DMS53 treated with DMSO at 0.1 percent for 48 hours (cell line): ENCODE data around the gene KCNIP3.
"Not testable (repeated sequence)": the region's sequence is repeated elsewhere in the genome, so short reads cannot be mapped to it uniquely, and the experiment has no call there.

Experiments used
- DNase-seq: peaks from one replicate; lab custom pipeline; 2025; ENCODE audit not compliant: unreplicated experiment; lab: John Stamatoyannopoulos, UW

KCNIP3 gene

DNA sequence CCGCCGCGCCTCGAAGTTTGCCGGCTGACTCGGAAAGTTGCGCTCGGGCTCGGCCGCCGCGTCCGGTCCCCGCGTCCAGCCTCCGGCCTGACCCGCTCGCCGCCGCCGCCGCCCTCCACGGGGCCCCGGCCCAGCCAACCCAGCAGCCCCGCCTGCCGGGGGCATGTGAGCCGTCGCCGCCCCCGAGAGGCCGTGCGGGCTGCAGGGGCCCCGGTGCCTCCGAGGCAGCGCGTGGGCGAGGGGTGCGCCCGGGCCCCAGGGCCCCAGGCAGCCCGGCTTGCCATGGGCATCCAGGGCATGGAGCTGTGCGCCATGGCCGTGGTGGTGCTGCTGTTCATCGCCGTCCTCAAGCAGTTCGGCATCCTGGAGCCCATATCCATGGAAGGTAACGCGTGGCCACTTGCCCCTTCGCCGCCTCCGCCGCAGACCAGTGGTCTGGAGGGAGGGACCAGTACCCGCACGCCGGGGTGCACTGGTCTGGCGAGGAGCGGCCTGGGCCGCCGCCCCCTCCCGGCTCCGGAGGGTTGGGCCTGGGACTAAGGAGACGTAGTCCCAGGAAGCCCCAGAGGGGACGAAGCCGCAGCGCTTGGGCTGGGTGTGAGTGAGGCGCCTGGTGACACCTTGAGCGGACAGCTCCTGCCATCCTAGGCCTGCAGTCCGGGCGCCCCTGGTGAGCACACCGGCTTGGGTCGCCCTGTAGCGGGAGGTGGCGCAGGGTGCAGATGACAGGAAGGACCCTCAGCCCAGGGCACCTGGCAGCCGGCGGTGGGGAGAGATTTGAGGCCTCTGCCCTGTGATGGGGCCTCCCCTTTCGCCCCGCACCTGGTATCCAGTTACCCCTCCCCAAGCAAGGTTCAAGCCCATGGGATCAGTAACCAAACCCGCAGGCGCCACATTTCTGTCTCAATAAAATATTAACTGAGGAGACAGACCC, 49.9 kb downstream of the KCNIP3 start:
- no peak for DNase-seq

DNA sequence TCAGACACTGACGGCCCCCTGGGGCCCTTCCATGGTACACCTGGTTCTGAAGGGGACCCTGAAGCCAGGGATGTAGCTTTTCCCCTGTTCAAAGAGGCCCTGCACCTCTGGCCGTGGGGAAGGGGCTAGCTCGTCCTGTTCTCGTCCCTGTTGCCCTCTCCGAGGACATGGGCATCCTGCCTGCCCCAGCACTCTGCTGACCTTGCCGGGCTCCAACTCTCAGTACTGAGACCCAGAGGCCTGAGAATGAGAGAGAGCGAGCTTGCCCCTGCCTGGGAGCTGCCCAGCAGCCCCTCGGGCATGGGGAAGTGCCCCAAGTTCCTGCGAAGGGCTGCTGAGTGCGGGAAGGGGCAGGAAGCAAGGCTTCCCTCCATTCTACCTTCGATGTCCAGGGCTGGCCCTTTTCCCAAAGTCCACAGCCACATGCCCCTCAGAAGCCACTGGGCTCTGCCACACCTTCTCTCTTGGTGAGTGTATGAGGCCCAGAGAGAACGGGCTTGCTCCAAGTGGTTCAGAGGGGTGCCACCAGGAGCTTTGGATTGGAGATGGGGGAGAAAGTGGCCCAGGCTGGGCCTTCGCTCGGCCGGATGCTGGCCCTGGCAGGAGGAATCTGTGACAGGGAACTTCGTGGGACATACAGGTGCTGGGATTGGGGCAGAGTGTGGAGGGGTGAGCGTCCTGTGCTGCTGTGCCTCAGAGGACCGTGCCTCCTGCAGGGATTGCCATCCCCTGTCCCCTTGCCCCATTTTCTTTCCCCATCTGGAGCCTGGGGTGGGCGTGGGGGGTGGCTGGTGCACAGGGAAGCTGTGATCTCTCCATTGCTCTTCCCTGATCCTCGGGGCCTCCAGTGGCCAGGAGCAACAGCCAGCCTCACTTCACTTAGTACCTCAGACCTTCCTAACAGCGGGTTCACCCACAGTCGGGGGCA, 50.8 kb downstream of the KCNIP3 start:
- no peak for DNase-seq

DNA sequence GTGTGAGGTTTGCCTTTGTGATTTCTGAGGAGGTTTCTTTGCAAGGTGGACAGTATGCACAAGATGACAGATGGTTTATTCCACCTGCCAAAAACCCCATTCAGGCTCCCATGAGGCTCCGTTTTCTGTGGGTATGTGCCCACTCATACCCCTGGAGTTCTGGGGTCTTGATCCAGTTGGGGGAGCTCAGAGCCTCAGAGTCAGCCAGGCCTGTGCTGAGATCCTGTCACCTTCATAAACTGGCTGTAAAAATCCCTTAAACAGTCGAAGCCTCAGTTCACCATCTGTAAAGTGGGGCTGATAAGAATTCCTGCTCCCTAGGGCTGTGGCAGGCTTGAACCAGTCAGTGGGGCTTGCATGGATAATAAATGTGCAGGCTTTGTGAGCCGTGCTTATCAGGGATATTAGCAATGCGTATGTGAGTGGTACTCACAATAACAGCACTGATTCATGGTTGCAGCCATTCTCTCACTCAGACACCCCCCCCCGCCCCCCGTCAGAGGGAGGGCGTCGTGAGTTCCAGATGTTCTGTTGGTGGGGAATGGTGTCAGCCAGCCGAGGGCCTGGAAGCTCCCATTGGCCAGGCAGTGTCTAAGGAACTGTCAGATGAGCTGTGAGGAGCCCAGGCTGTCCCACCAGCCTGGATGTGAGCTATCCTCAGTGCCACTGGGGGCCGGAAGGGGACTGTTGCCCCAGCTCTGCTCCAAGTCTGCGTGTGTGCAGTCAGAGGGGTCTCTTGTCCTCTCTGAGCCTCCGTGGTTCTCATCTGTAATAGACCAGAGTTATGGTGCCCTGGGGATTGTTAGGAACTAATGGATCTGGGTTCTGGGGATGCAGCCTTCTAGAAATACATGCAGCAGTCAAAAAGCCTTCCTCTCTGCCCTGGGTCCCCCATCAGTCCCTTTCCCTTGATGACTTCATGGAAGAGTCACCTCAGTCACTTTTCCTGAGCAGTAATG, 51.7 kb downstream of the KCNIP3 start:
- DNase-seq: no peak

DNA sequence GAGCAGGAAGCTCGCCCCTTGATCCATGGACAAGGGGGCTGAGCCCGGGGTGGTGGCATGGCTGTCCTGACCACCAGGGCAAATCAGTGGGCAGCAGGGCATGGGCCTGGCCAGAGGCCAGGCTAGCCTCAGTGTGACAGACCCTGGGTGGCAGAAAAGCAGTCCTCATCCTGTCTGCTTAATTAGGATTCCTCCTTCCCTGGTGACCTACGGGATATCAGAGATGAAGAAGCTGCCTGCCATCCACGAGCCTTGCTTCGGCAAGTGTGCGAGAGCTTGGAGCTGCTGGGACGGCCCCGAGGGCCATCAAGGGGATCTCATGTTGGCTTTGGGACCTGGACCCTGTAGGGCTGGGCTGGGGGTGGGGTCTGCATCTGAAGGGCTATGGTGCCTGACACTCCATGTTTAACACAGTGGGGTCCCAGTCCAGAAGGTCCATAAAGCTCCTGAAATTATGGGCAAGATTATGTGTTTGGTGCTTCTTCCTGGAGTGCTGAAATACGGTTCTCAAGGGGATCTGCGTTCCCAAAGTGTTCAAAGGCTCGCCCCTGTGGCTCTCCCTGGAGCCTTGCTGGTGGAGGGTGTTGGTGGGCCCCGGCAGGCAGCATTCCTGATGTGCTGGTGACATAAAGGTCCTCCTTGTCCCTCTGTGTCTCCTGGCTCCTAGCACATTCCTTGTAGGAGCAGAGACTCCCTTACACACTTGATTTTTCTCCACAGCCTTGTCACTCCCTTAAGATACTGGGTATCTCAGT, 52.6 kb downstream of the KCNIP3 start:
- no peak for DNase-seq

GRCh38 chr2:95350368-95350767, 53.2 kb downstream of the KCNIP3 start:
- no peak for DNase-seq

GRCh38 chr2:95350774-95351597, 53.8 kb downstream of the KCNIP3 start:
- DNase-seq: no peak

DNA sequence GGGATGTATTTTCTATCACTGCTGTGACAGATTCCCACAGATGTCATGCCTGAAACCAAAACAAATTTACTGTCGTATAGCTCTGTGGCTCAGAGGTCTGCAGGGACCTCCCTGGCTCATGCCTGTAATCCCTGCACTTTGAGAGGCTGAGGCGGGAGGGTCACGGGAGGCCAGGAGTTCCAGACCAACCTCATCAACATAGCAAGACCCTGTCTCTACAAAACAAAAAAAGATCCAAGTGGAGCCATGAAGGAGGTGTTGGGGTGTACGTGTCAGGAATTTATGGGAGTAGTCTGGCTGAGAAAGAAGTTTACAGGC, 54.4 kb downstream of the KCNIP3 start:
- DNase-seq: no peak

DNA sequence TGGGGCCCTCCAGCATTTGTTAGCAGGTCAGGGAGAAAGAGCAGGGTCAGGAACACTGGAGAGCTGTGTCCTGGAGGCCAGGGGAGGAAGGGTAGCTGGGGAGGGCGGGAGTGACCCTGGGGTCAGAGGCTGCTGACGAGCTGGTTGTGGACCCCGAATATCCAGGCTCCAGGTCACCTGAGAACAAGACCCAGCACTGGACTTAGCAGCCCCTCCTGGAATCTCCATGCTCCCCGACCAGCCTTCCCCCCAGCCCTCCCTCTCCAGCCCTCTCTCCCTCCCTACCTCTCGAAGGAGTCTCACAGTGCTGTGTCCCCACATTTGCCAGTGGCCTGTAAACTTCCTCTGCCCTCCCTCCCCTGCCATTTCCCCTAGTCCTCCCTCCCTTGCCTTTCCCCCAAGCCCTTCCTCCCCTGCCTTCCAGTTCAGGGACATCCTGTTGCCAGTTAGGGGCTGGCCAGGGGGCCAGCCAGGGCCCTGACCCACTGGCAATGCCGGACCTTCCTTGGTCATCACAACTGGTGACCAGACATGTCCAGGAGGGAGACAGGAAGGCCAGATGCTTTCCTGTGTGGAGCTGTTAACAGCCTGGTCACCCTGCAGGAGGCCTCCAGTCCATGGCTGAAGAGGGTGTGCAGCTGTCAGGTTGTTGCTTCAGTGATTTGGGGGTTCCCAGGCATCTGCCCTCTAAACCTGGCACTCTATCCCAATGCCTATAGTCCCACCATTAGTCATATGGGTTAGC, 55.3 kb downstream of the KCNIP3 start:
- DNase-seq: no peak

DNA sequence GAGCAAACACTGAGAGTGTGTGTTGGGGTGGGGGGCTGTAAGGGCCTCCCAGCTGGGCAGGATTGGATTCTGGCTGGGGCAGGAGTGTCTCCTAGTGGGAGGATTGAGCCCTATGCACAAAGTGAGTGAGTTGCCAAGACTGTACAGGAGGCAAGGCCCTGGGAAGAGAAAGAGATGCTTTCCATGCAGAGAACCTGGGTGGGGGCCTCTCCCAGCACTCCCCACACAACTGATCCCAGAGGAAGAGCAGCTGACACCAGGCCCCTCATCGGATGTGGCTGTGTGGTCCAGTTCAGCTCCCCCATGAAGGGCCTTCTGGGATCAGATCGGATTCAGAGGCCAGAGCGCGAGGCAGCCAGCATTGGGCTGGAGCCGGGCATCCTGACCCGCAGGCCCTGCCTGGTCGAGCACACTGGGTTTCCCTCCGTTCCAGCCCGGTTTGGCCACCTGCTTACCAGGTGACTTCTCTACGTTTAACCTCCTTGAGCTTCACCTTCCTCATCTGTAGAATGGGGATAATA, 56.0 kb downstream of the KCNIP3 start:
- DNase-seq: no peak

- DNase-seq: no peak
These were observed 56.7 kb downstream of the KCNIP3 start for GRCh38 chr2:95353613-95354468.

GRCh38 chr2:95354469-95354901, 57.3 kb downstream of the KCNIP3 start:
- no peak for DNase-seq

DNA sequence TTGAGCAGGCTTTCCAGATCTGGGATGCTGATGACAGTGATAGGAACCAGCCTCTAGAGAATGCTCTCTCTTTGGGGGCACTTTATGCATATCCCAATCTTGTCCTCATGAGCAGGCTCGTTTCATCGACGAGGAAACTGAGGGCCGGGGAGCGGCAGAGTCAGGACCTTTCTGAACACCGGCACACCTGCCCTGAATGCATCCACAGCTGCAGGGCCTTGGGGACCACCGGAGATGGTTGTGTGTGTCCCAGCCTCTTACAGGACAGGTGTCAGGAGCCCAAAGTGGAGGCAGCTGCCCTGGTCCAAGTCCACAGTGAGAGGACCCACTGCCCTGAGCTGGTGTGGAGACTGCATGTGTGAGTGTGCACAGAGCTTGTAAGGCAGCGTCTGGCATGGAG, 57.8 kb downstream of the KCNIP3 start:
- no peak for DNase-seq

- DNase-seq: not testable (repeated sequence)
These were observed 58.3 kb downstream of the KCNIP3 start for GRCh38 chr2:95355486-95355885.

DNA sequence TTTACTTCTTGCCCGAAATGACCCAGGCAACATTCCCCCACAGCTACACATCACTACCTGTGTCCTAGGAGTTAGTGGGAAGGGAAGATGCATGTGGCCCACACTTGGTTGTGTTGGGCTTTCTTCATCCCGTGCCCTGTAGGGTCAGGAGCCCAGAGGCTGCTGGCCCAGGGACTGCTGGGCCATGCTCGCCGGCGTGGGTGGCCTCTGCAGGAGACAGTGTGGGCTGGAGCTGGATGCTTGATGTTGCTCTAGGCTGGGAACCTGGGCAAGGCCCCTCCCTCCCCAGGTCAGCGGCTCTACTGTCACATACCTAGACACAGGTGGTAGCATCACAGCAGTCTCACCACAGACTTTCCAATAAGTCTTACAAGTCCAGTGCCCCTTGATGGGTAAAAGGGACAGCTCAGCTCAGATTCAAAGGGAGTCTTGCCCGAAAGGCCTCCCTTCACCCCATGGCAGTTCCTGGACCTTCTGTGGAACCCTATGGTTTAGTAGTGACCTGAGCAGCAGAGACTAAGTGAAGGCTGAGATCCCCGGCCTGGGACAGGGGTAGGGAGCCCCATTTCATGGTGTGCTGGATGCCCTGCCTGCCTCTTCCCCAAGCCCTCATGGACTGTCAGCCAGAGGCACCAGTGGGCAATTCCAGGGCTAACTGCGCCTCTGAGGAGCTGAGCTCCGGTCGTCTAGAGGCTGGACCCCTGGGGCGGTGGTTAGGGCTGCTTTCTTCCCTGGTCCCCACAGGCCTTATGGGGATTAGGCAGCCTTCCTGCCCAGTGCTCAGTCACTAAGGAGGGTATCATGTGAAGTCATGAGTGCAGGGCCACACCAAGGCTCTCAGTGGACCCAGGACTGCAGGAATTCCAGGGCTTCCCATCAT, 59.9 kb downstream of the KCNIP3 start:
- no peak for DNase-seq

- no peak for DNase-seq
These were observed 60.7 kb downstream of the KCNIP3 start for GRCh38 chr2:95357717-95358280.

DNA sequence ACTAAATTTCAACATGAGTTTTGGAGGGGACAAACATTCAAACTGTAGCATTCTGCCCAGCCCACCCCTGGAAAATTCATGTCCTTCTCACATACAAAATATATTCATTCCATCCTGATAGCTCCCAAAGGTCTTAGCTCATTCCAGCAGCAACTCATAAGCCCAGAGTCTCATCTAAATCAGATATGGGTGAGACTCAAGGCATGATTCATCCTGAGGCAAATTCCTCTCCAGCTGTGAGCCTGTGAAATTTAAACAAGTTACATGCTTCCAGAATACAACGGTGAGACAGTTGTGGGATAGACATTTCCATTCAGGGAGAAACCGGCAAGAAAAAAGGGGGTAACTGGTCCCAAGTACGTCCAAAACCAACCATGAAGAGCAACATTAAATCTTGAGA, 61.9 kb downstream of the KCNIP3 start:
- DNase-seq: no peak
